Measurements from ENCODE around the gene CNTNAP2. TPM values are rescaled to one million over a fixed set of nuclear protein-coding genes. Genes with fewer than 3 reads are reported as not detected.

The CNTNAP2 gene
- total and polyA plus RNA-seq, 2 of the 13 experiments (the other 11 are each of a cell fraction or from before 2014, with no cell fraction given): 0.40 to 0.42 TPM

DNA sequence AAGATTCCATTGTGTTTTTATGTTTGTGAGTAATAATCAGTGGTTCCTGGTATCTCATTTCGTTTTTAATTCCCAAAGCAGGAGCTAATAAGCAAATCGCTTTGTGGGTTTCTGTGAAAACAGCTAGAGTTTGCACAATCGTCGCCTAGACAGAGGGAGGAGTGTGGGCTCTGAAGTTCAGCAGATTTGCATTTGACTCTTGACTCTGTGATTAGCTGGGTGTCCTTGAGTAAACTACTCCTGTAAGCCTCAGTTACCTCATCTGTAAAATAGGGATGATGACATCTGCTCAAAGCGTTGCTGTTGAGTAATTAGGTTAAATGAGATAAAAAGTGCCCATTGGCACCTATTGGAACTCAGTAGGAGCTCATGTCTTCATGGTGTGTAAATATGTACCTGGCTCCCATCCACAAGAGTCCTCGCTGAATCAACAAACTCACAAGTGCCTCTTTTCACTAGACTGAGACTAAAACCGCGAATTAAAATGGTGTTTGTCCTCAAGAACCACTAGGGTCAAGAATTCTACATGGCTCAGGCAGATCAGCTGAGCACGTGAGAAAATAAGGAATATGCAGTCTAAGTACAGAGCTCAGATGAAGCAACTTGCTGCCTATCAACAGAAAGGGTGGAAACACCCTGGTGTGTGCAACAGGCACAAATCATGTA, 2088.2 kb downstream of the CNTNAP2 start:
- no peak overlapping the region for H3K4me2 ChIP-seq (ENCODE audit: low read depth, low read length)
- no peaks in the 10 kb centered on the region for H3K9me3 ChIP-seq (ENCODE audit: low read length)
- no peak for TF ChIP-seq ETV5 (CRISPR knock-in tag; IDR thresholded peaks at IDR 0.05; ENCODE audit: borderline replicate concordance)
- TF ChIP-seq, protein P1, sequence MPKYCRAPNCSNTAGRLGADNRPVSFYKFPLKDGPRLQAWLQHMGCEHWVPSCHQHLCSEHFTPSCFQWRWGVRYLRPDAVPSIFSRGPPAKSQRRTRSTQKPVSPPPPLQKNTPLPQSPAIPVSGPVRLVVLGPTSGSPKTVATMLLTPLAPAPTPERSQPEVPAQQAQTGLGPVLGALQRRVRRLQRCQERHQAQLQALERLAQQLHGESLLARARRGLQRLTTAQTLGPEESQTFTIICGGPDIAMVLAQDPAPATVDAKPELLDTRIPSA (CRISPR knock-in tag; IDR thresholded peaks at IDR 0.05; ENCODE audit: borderline replicate concordance): no peak
- TF ChIP-seq ZNF260 (CRISPR knock-in tag; IDR thresholded peaks at IDR 0.05; ENCODE audit: borderline replicate concordance, low read depth): no peak
- 0 out of 2 replicates have a peak, but pooled peaks have one; percentile 8 for TF ChIP-seq ZNF629 (CRISPR knock-in tag; conservative IDR thresholded peaks at IDR 0.05)
- H4K20me1 ChIP-seq (ENCODE audit: insufficient read depth, low read length): no peaks in the 10 kb centered on the region
- CTCF ChIA-PET (ENCODE audit: low intra/inter-chr PET ratio, low total read pairs): no interaction called here
- H3K9ac ChIP-seq (ENCODE audit: insufficient read depth, low read depth, low read length): no peak overlapping the region
- FAIRE-seq: no peak
- in situ Hi-C loops (cut with HindIII; ENCODE audit: extremely low pct_ligation_motif_present, low pct_unique_long_range_greater_than_20kb): no loop called here
- POLR2A ChIA-PET: no interaction called here
- no peaks in the 10 kb centered on the region for H3K4me1 ChIP-seq (ENCODE audit: insufficient read depth, low read length)
- no peak overlapping the region for H2AFZ ChIP-seq (ENCODE audit: low read length)
- H3K36me3 ChIP-seq (replicated peaks in 1 of 2; ENCODE audit: control insufficient read depth in 1 of 2, insufficient read depth in 2 of 2, low read length in 2 of 2): no peaks in the 10 kb centered on the region
- no peak overlapping the region for H3K4me3 ChIP-seq (replicated peaks in 1 of 3; ENCODE audit: insufficient read depth in 1 of 3, low read depth in 2 of 3, low read length in 3 of 3)
- intact Hi-C loops (cut with micrococcal nuclease; ENCODE audit: unreplicated experiment): no loop called here
- H3K27me3 ChIP-seq (ENCODE audit: control insufficient read depth in 1 of 2, insufficient read depth in 2 of 2, low read length in 2 of 2): peaks cover 0 to 12% of the 10 kb centered on the region in 2 experiments; a peak in 1 of 5 replicates
- WGBS (ENCODE audit: low lambda C conversion rate): 4% methylated on average over 9 of the region's 9 CpGs
- no peak for ATAC-seq
- DNase-seq (ENCODE audit: low spot score): no peak
- no TSS peak for BruUV-seq (replicated peaks)
- H3K27ac ChIP-seq (ENCODE audit: extremely low read length, insufficient read depth, low read length): no peak overlapping the region
- no peaks in the 10 kb centered on the region for H3K79me2 ChIP-seq (ENCODE audit: insufficient read depth, low read length)

DNA sequence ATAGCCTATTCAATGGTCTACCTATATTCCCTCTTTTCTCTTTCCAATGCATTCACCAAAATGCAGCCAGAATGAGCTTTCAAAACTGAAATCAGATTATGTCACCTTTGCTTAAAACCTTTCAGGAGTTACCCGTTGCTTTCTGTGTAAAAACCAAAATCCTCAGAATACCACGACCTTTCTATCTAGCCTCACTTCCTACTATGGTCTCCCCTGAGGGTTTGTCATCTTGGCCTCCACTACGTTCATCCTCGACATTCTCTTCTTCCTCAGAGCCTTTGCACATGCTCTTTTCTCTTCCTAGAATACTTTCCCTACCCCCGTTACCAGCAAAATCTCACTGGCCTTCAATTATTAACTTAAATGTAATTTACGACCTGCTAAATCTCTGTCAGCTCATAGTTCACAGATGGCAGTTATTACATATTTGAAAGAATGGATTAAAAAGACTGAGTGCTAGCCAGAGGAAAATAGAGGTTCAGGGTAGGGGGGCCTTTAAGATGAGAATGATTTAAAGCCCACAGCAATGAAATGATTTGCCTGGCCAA, 2093.1 kb downstream of the CNTNAP2 start:
- Histone ChIP-seq H3K27ac (ENCODE audit: extremely low read length, insufficient read depth, low read length) (no peak overlapping the region), H3K9ac (ENCODE audit: insufficient read depth, low read depth, low read length) (no peak overlapping the region), H2AFZ (ENCODE audit: low read length) (no peak overlapping the region), H4K20me1 (ENCODE audit: insufficient read depth, low read length) (no peaks in the 10 kb centered on the region), H3K4me3 (replicated peaks in 1 of 3; ENCODE audit: insufficient read depth in 1 of 3, low read depth in 2 of 3, low read length in 3 of 3) (no peak overlapping the region), H3K4me1 (ENCODE audit: insufficient read depth, low read length) (no peaks in the 10 kb centered on the region), H3K36me3 (replicated peaks in 1 of 2; ENCODE audit: control insufficient read depth in 1 of 2, insufficient read depth in 2 of 2, low read length in 2 of 2) (no peaks in the 10 kb centered on the region), H3K4me2 (ENCODE audit: low read depth, low read length) (no peak overlapping the region), H3K9me3 (ENCODE audit: low read length) (no peaks in the 10 kb centered on the region), H3K79me2 (ENCODE audit: insufficient read depth, low read length) (no peaks in the 10 kb centered on the region), H3K27me3 (ENCODE audit: control insufficient read depth in 1 of 2, insufficient read depth in 2 of 2, low read length in 2 of 2) (peaks cover 0 to 24% of the 10 kb centered on the region in 2 experiments; a peak in 1 of 5 replicates)
- no peak for ATAC-seq
- intact Hi-C loops (cut with micrococcal nuclease; ENCODE audit: unreplicated experiment): no loop called here
- no peak for DNase-seq (ENCODE audit: low spot score)
- POLR2A ChIA-PET: no interaction called here
- FAIRE-seq: no peak
- in situ Hi-C loops (cut with HindIII; ENCODE audit: extremely low pct_ligation_motif_present, low pct_unique_long_range_greater_than_20kb): no loop called here
- 3% methylated on average over 6 of the region's 6 CpGs for WGBS (ENCODE audit: low lambda C conversion rate)
- CTCF ChIA-PET (ENCODE audit: low intra/inter-chr PET ratio, low total read pairs): no interaction called here
- BruUV-seq (replicated peaks): no TSS peak
- TF ChIP-seq, protein P2, sequence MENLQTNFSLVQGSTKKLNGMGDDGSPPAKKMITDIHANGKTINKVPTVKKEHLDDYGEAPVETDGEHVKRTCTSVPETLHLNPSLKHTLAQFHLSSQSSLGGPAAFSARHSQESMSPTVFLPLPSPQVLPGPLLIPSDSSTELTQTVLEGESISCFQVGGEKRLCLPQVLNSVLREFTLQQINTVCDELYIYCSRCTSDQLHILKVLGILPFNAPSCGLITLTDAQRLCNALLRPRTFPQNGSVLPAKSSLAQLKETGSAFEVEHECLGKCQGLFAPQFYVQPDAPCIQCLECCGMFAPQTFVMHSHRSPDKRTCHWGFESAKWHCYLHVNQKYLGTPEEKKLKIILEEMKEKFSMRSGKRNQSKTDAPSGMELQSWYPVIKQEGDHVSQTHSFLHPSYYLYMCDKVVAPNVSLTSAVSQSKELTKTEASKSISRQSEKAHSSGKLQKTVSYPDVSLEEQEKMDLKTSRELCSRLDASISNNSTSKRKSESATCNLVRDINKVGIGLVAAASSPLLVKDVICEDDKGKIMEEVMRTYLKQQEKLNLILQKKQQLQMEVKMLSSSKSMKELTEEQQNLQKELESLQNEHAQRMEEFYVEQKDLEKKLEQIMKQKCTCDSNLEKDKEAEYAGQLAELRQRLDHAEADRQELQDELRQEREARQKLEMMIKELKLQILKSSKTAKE (CRISPR knock-in tag; IDR thresholded peaks at IDR 0.05; ENCODE audit: borderline replicate concordance): no peak
- TF ChIP-seq ZNF761 (CRISPR knock-in tag; conservative IDR thresholded peaks at IDR 0.05) (no peak), ZNF34 (CRISPR knock-in tag; IDR thresholded peaks at IDR 0.05; ENCODE audit: borderline replicate concordance) (no peak), POGZ (CRISPR knock-in tag; IDR thresholded peaks at IDR 0.05) (no peak), ZNF678 (CRISPR knock-in tag; IDR thresholded peaks at IDR 0.05) (no peak), ZNF660 (CRISPR knock-in tag; IDR thresholded peaks at IDR 0.05; ENCODE audit: borderline replicate concordance, low read depth) (no peak)
- TF ChIP-seq, protein P3, sequence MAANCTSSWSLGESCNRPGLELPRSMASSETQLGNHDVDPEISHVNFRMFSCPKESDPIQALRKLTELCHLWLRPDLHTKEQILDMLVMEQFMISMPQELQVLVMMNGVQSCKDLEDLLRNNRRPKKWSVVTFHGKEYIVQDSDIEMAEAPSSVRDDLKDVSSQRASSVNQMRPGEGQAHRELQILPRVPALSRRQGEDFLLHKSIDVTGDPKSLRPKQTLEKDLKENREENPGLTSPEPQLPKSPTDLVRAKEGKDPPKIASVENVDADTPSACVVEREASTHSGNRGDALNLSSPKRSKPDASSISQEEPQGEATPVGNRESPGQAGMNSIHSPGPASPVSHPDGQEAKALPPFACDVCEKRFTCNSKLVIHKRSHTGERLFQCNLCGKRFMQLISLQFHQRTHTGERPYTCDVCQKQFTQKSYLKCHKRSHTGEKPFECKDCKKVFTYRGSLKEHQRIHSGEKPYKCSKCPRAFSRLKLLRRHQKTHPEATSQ (CRISPR knock-in tag; IDR thresholded peaks at IDR 0.05; ENCODE audit: borderline replicate concordance): no peak
- TF ChIP-seq, protein P4, sequence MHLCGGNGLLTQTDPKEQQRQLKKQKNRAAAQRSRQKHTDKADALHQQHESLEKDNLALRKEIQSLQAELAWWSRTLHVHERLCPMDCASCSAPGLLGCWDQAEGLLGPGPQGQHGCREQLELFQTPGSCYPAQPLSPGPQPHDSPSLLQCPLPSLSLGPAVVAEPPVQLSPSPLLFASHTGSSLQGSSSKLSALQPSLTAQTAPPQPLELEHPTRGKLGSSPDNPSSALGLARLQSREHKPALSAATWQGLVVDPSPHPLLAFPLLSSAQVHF (CRISPR knock-in tag; IDR thresholded peaks at IDR 0.05): no peak
